ENCODE results near the gene MRLN. TPM values are rescaled to one million over a fixed set of nuclear protein-coding genes. Genes with fewer than 3 reads are reported as not detected.

MRLN gene
- polyA plus RNA-seq, 1 donor (not counting 4 experiments of a cell fraction or from before 2014, with no cell fraction given): not detected

DNA sequence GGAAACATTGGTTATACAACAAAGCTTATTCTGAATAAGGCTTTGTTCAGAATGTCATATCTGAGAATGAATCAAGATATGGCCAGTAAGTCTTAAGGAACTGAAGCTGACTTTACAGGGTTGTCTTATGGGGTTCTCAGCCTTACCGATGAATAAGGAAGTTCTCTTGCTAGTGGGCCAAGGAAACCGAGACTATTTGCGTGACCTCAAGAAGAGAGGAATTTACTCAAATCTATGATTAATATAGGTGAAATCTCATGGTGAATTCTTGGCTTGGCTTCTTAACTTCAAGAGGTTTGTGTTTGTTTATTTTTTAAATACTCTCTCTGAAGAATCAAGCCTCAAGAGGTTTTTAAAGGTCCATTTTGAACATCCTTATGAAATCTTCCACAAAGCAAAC is 4.7 kb upstream of the MRLN start:
- no peak for FAIRE-seq
- Histone ChIP-seq H2AFZ (ENCODE audit: control insufficient read depth, low read length) (no peak overlapping the region), H3K4me2 (ENCODE audit: control insufficient read depth, extremely low read depth, insufficient read depth, low read depth, low read length) (no peak overlapping the region)

DNA sequence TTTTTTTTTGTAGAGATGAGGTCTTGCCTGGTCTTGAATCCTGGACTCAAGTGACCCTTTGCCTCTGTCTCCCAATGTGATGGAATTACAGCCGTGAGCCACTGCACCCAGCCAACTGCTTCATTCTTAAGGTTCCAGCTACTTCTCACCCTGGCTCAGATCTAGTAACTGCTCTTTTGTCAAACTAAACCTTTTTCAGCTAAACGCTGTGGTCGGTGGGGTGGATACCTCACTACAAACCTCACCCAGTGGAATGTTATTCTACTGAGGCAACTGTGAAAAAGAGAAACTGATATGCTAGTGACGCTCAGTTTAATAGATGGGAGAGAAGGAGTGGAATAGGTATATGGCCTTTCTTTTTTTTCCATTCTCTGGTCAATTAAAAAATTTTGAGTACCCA is 1.7 kb upstream of the MRLN start:
- Histone ChIP-seq H3K36me3 (ENCODE audit: control insufficient read depth in 2 of 2, extremely low read depth in 1 of 2, insufficient read depth in 2 of 2, low read length in 2 of 2) (no peaks in the 10 kb centered on the region), H3K9ac (ENCODE audit: control insufficient read depth, extremely low read depth, insufficient read depth, low read length) (no peak overlapping the region), H3K27ac (ENCODE audit: control insufficient read depth, insufficient read depth, low read length) (no peak overlapping the region), H4K20me1 (ENCODE audit: control insufficient read depth, extremely low read depth, insufficient read depth, low read length) (no peaks in the 10 kb centered on the region), H3K79me2 (ENCODE audit: control insufficient read depth, insufficient read depth, low read length) (no peaks in the 10 kb centered on the region), H3K4me1 (ENCODE audit: control insufficient read depth, extremely low read depth, insufficient read depth, low read length) (no peaks in the 10 kb centered on the region), H3K9me3 (ENCODE audit: control insufficient read depth, low read depth, low read length) (no peaks in the 10 kb centered on the region), H3K9me1 (ENCODE audit: control insufficient read depth, extremely low read depth, insufficient read depth, low read length) (no peaks in the 10 kb centered on the region), H3K27me3 (ENCODE audit: control insufficient read depth, extremely low read depth, insufficient read depth, low read length) (peaks cover 3% of the 10 kb centered on the region), H2AFZ (ENCODE audit: control insufficient read depth, low read length) (no peak overlapping the region), H3K4me2 (ENCODE audit: control insufficient read depth, extremely low read depth, insufficient read depth, low read depth, low read length) (no peak overlapping the region), H3K4me3 (ENCODE audit: control insufficient read depth in 2 of 3, extremely low read depth in 1 of 3, insufficient read depth in 2 of 3, low read depth in 1 of 3, low read length in 3 of 3) (no peak overlapping the region)
- DNase-seq (ENCODE audit: low read depth, low spot score): no peak
- no peak for TF ChIP-seq EZH2 (IDR thresholded peaks at IDR 0.05; ENCODE audit: low read length)
- TF ChIP-seq, protein P1, sequence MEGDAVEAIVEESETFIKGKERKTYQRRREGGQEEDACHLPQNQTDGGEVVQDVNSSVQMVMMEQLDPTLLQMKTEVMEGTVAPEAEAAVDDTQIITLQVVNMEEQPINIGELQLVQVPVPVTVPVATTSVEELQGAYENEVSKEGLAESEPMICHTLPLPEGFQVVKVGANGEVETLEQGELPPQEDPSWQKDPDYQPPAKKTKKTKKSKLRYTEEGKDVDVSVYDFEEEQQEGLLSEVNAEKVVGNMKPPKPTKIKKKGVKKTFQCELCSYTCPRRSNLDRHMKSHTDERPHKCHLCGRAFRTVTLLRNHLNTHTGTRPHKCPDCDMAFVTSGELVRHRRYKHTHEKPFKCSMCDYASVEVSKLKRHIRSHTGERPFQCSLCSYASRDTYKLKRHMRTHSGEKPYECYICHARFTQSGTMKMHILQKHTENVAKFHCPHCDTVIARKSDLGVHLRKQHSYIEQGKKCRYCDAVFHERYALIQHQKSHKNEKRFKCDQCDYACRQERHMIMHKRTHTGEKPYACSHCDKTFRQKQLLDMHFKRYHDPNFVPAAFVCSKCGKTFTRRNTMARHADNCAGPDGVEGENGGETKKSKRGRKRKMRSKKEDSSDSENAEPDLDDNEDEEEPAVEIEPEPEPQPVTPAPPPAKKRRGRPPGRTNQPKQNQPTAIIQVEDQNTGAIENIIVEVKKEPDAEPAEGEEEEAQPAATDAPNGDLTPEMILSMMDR (optimal IDR thresholded peaks at IDR 0.05 in 1 of 3, IDR thresholded peaks at IDR 0.05 in 1 of 3, conservative IDR thresholded peaks at IDR 0.05 in 1 of 3; ENCODE audit: extremely low read depth in 1 of 3, insufficient read depth in 2 of 3, low read length in 3 of 3): no peak
- dilution Hi-C loops (cut with MboI; ENCODE audit: extremely low pct_ligation_motif_present, low sequenced_read_pairs): no loop called here
- FAIRE-seq: no peak

More for the DNA sequence above, 4.7 kb upstream of the MRLN start:
- Histone ChIP-seq H3K79me2 (ENCODE audit: control insufficient read depth, insufficient read depth, low read length) (no peaks in the 10 kb centered on the region), H4K20me1 (ENCODE audit: control insufficient read depth, extremely low read depth, insufficient read depth, low read length) (no peaks in the 10 kb centered on the region), H3K27me3 (ENCODE audit: control insufficient read depth, extremely low read depth, insufficient read depth, low read length) (peaks cover 3% of the 10 kb centered on the region), H3K9me1 (ENCODE audit: control insufficient read depth, extremely low read depth, insufficient read depth, low read length) (no peaks in the 10 kb centered on the region), H3K4me1 (ENCODE audit: control insufficient read depth, extremely low read depth, insufficient read depth, low read length) (no peaks in the 10 kb centered on the region), H3K27ac (ENCODE audit: control insufficient read depth, insufficient read depth, low read length) (no peak overlapping the region), H3K9ac (ENCODE audit: control insufficient read depth, extremely low read depth, insufficient read depth, low read length) (no peak overlapping the region), H3K4me3 (ENCODE audit: control insufficient read depth in 2 of 3, extremely low read depth in 1 of 3, insufficient read depth in 2 of 3, low read depth in 1 of 3, low read length in 3 of 3) (no peak overlapping the region), H3K9me3 (ENCODE audit: control insufficient read depth, low read depth, low read length) (no peaks in the 10 kb centered on the region), H3K36me3 (ENCODE audit: control insufficient read depth in 2 of 2, extremely low read depth in 1 of 2, insufficient read depth in 2 of 2, low read length in 2 of 2) (no peaks in the 10 kb centered on the region)
- DNase-seq (ENCODE audit: low read depth, low spot score): no peak
- dilution Hi-C loops (cut with MboI; ENCODE audit: extremely low pct_ligation_motif_present, low sequenced_read_pairs): no loop called here
- TF ChIP-seq EZH2 (IDR thresholded peaks at IDR 0.05; ENCODE audit: low read length): no peak
- TF ChIP-seq, protein P1 (optimal IDR thresholded peaks at IDR 0.05 in 1 of 3, IDR thresholded peaks at IDR 0.05 in 1 of 3, conservative IDR thresholded peaks at IDR 0.05 in 1 of 3; ENCODE audit: extremely low read depth in 1 of 3, insufficient read depth in 2 of 3, low read length in 3 of 3): no peak
